CD4-positive, alpha-beta T cell treated with Interferon alpha-2 for 1 hour (primary cell): Measurements from ENCODE around the gene SUSD1.
"Not testable (repeated sequence)": the region's sequence is repeated elsewhere in the genome, so short reads cannot be mapped to it uniquely, and the experiment has no call there.

Experiments
- DNase-seq, 2 donors: peaks; one replicate each; pipeline ENCODE4 v3.0.0-alpha.2; 2020 to 2022

The SUSD1 gene

GRCh38 chr9:112128399-112128798 is 46.7 kb downstream of the SUSD1 start:
- not testable (repeated sequence) for DNase-seq

GRCh38 chr9:112127281-112127680 is 47.8 kb downstream of the SUSD1 start:
- no peak for DNase-seq

DNA sequence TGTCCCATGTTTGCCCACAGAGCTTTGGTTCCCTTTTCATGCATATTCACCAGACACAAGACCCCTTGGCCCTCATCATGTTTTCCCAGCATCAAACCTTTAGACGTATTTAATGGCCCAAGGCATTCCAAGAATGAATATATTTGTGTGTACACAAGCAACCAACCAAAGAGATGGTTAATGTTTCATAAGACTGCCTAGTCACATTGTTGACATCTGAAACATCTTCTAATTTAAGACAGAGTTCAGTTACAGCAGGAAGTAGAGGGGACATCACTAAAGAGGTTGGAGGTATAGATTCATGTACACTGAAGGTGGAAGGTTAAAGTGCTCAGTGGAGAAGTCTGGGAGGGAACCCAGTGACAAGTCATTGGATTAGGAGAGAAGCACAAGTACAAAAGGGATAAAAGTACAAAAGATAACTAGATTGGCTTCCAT is 49.1 kb downstream of the SUSD1 start:
- DNase-seq = no peak

- DNase-seq = no peak
These were observed 50.9 kb downstream of the SUSD1 start for GRCh38 chr9:112124156-112124555.

DNA sequence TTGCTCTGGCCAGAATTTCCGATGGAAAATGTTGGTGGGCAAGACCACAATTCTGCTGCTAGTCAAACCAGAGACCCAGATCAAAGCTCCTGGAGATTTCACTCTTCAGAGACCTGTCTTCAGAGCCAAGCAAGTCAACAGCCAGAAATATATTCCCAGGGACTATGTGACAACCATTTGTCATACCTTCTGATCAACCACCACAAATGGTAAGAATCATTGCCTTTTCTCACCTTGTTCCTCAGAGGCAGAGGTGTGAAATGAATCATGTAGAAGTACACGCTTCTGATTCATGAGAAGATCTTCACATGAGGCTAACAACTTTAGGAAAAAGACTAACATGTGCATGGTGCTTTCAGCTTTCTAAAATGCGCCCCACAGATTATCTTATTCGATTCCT is 53.5 kb downstream of the SUSD1 start:
- no peak for DNase-seq

DNA sequence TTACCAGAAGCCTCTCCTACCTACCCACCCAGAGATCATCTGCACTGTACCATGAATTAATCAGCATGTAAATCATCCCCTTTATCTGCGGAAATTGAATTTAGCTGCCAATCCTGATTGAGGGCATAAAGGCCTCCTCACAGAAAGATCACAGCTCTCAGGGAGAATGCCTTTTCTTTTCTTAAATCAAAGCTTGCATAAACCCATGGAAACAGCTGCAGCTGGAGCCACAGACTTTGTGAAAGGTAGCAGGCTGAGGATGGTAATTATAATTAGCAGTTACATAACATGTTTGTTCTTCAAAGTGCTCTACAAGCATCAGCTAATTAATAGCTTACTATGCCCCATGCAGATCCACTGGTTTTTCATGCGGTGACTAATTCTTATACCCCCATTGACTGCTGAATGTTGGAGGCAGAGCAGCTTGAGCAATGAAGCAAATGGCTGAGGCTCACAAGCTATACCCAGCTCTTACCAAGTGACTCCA is 54.6 kb downstream of the SUSD1 start:
- no peak for DNase-seq

GRCh38 chr9:112120030-112120341 is 55.1 kb downstream of the SUSD1 start:
- no peak for DNase-seq

- no peak for DNase-seq
These were observed 55.7 kb downstream of the SUSD1 start for GRCh38 chr9:112119225-112120029.

DNA sequence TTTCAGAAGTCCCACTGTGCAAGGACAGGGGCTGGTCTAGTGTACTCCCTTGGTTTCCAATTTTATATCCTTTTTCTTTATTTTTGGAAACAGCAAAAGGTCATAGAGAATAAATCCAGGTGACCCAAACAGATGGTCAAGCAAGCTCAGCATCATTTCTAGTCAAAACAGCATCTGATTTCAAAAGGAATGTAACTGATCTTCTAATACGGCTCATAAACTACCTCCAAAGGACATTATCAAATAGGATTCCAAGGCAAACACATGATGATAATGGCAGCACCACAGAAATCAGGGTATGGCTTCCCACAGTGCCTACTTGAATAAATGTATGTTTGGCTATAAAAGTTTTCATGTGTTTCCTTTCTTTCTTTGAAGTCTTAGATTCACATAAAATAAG is 57.1 kb downstream of the SUSD1 start:
- no peak for DNase-seq

- DNase-seq = no peak
These were observed 58.9 kb downstream of the SUSD1 start for GRCh38 chr9:112115970-112116753.

DNA sequence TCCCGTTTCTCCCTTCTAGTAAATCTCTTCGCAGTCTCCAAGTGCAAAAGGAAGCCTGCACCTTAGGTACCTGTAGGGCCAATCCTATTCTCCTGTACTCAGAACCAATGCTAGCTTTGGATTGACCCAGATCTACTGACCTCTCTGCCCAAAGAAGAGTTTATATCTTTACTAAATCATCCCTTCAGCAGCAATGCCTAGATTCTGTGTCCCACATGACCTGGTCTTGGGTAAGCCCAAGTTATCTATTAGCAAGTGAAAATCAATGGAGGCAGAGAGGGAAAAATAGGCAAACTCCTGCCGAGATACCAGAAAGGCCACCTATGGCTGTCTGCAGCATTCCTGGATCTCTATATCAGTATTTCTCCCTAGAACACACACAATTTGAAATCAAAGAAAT is 60.0 kb downstream of the SUSD1 start:
- DNase-seq = no peak

DNA sequence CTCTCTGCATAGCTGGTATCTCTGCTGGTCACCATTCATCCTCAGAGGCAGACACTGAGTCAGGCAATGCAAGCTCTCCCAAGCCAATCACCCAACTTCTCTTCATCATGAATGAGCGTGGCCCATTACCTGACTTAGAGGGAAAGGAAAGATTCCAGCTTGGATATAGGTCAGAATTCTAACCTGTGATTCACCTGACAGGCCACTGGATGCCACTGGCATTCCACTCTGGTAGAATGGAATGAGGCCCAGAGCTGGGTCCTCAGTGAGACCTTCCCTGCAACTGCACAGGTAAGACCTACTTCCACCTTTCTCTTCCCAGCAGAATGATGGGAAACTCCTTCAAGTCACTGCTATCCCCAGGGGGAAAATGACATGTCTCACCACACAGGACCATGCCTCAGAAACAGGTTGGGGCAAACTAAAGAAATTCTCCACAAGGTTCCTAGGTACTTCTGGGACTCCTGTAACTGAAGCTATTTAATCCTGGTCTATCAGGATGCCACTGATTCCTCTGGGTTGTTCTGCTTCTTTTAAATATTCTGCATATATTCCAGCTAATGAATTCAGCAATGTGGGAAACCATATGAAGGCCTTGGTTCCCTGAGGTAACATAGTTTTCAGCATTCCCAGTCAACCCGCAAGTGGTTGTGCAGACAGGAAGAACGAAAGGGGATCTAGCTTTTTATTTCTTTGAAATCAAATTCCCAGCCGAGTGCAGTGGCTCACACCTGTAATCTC is 62.0 kb downstream of the SUSD1 start:
- DNase-seq = peak in 1 of 2 donors; percentile 48

DNA sequence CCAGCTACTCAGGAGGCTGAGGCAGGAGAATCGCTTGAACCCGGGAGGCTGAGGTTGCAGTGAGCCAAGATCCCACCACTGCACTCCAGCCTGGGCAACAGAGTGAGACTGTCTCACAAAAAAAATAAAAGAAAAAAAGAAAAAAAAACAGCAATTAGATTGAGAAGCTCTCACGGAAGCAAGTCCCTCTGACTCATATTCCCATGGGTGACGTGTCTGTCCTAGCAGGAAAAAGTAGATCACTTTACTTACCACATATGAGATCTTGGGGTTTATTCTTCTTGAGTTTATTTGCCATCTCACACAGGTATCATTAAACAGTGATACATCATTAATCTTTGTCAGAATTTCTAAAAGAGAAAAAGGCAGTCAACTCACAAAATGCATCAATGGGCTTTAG is 62.6 kb downstream of the SUSD1 start:
- no peak for DNase-seq

GRCh38 chr9:112111461-112111860 is 63.6 kb downstream of the SUSD1 start:
- DNase-seq = no peak

GRCh38 chr9:112110777-112111113 is 64.4 kb downstream of the SUSD1 start:
- no peak for DNase-seq

GRCh38 chr9:112110094-112110776 is 64.9 kb downstream of the SUSD1 start:
- DNase-seq = no peak

- no peak for DNase-seq
These were observed 70.2 kb downstream of the SUSD1 start for GRCh38 chr9:112104901-112105300.

DNA sequence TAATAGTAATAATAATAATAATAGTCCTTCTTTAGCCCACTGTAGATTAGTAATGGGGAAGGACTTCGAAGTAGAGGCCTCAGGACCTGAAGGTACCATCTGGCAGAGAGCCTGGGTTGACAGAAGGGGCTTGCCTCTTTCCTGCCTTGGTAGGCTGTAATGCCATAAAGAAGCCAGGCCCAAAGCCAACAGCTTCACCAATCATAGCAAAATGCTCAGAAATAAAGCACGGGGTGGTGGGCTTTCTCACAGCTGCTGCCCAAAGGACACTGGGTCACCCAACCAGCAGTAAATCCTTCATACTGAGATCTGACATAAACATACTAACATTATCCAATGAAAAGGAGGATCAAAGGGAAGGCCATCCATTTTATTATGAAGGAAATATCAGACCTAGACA is 70.7 kb downstream of the SUSD1 start:
- no peak for DNase-seq

- no peak for DNase-seq
These were observed 71.7 kb downstream of the SUSD1 start for GRCh38 chr9:112103405-112103804.

DNA sequence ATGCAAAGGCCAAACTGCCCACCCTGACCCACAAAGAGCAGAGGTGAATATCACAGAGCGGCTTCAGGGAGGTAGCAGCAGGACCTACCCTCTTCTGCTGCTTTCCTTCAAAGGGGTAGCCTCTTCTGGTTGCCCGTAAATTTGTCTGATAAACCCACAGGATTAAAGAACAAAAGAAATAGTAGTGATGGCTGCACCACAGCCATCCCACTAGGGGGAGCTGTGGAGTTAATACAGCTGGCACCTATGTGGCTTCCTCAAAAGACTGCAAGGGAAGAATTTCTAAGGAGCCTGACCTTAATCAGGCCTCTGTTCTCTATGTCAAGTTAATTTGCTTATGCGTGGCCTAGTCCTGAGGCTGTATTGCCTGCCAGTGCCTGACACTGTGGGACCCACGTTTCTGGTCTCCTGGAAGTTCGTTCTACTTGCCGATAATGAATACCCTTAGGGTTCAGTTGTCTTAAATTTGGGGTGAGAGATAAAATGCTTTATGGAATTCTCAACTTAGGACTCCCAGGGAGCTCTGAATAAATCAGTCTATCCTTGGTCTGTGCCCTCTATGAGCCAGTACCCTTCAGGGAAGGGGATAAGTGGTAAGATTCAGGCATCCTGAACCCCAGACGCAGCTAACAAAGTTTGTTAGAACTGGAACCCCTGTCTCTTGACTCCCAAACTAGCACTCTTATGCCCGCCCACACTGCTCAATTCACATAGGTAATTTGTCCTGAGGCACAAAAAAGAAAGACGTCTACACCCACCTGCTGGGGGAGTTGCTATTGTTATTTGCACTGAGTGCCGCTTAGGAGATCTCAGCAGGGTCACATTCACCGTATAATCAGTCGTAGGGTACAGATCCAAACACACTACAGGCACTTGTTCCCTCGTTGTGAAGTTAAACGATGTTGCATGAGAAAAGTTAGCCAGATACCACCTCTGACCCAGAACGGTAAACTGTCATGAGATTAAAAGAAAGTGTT is 77.1 kb downstream of the SUSD1 start:
- peak; percentile 66 to 81 for DNase-seq

GRCh38 chr9:112094948-112095681 is 80.0 kb downstream of the SUSD1 start:
- DNase-seq = no peak
